ENCODE results near the gene P2RY6.

The P2RY6 gene

DNA sequence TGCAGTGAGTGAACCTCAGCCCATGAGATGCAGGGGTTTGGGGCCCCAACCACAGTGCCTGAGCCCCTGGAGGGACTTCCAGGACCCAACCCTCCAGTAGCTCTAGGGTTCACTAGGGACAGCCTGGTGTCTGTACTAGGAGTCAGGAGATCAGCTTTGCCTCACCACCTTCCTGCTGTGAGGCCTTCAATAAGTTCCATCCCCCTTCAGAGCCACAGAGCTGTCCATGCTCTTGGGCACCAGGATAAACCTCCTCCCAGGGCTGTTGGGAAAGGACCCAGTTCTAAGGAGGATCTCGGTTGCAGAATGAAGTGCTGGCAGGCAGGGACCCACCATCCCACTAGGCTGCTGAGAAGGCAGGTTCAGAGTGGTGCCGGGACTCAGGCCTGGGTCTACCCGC is 45.7 kb downstream of the P2RY6 start:
- no peak for DNase-seq (ENCODE audit: low read depth)

DNA sequence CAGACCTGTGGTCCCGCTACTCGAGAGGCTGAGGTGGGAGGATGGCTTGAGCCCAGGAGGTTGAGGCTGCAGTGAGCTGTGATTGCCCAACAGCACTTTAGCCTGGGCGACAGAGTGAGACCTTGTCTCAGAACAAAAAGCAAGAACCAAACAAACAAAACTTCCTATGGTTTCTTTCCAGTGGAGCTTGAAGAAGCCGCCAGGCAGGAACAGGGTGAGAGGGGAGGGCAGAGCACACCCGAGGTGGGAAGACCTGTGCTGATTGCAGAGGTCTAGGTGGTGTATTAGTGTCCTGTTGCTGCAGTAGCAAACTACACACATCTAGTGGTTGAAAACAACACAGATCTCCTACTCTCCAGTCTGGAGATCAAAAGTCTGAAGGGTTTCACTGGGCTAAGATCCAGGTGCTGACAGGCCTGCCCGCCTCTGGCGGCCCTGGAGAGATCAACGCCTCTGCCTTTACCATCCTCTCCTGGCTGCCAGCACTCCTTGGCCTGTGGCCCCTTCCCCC is 46.4 kb downstream of the P2RY6 start:
- no peak for DNase-seq (ENCODE audit: low read depth)

DNA sequence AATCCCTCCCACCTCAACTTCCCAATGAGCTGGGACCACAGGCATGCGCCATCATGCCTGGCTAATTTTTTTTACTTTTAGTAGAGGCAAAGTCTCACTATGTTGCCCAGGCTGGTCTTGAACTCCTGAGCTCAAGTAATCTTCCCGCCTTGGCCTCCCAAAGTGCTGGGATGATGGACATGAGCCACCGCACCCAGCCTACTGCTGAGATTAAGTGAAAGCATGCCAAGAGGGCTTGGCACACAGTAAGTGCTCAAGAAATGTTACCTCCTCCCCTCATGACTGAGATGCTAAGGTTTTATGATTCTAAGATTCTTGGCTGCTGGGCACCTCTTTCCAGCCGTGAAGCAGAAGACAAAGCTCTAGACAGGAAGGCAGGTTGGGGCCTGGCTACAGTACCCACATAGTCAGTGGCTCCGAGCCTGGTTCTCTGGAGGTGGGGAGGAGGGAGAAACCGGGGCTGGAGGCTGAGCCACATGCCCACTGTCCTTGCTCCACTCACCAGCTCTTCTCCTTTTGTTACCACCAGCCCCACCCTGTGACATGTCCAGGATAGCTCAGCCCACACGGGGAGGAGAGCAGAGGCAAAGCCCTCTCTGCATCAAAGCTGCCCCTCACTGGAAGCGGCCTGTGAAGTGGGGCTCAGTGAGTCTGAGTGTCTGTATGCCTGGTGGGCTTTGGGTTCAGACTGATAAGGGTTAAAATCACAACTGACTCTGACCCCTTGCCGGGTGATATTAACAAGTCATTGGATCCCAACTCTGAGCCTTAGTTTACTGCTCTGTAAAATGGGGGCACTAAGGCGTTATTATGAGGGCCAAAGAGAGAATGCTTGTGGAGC is 48.8 kb downstream of the P2RY6 start:
- DNase-seq (ENCODE audit: low read depth), result no peak

DNA sequence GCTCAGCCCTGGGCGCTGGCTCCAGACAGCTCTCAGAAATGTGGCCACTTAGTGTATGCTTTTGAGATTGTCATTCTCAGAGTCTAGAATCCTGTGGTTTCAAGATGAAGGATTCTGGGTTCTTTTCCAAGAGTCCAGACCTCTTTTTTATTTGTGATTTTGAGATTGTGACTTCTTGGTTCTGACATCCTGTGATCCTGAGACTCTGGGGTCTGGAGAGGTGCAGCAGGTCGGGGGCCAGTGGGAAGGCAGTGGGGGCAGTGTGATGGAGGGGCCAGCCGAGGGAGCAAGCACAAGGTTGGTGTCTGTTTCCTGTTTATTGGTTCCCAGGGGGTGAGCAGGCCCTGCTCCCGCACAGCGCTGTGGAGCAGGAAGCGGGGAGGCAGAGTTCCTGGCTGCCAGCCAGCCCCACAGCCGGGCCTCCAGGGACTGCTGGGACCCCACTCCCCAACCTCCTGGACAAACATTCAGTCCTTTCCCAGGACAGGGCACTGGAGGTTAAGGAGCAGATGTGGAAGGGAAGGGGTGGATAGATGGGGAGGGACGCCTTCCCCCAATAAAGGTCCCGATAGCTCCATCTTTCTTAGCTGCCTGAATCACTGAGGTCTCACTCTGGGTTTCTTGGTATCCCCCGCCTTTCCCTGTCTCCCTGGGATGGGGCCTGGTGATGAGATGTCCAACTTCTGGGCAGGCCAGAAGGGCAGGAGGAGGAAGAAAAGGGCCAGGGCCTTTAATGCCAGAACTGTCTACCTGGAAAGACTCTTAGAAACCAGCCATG is 49.7 kb downstream of the P2RY6 start:
- DNase-seq (ENCODE audit: low read depth), result no peak

DNA sequence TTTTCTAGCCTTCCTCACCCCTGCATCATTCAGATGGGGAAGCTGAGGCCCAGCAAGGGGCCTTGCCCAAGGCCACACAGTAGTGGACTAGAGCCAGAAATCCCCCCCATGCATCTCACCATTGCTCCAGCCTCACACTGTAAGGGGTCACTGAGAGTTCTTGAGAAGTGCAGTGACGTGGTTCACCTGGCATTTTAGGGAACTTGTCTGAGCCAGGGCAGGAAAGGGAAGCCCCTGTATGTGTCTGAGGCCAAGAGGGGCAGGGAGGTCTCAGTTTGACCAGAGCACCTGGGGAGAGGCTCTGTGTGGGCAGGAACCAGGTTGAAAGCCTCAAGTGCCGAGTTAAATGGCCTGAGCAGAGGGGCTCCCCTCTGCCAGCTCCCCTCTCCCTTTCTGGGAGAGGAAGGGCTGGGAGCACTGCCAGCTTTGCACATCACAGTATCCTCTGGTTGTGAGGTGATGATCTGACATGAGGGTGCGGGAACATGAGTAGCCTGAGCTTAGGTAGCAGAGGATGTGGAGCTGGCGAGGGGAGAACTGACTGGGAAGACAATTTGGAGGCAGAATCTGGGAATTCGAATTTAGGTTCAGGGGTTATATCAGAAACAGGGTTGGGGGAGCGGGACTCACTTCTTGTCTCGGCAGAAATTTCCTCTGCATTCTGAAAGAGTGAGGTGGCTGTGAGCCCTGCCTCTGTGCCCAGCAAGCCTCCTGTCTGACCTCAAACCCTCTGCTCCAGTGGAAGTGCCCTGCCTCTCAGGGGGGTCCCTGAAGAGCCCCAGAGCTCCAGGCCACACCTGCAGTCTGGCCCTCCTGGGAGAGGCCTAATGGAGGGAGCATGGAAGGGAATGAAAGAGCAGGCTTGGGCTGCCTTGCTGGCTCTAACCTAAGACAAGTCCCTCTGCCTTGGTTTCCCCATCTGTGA is 50.5 kb downstream of the P2RY6 start:
- no peak for DNase-seq (ENCODE audit: low read depth)

DNA sequence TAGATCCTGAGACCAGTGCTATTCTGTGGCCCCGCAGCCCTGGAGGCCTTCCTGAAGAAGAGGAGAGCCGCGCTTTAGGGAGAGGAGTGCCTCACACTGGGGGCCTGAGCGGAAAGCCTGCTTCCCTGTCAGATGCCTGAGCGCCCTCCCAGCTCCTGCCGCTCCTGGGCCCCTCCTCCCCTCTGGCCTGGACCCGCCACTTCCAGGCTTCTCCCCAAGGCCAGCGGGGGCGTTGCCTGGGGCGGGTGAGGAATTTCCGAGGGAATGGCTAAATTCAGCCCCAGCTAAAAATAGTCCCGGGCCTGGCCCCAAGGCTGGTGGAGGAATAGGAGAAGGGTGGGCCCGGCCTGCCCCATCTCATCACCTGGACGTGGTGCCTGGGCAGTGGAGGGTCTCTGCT is 51.3 kb downstream of the P2RY6 start:
- no peak for DNase-seq (ENCODE audit: low read depth)

DNA sequence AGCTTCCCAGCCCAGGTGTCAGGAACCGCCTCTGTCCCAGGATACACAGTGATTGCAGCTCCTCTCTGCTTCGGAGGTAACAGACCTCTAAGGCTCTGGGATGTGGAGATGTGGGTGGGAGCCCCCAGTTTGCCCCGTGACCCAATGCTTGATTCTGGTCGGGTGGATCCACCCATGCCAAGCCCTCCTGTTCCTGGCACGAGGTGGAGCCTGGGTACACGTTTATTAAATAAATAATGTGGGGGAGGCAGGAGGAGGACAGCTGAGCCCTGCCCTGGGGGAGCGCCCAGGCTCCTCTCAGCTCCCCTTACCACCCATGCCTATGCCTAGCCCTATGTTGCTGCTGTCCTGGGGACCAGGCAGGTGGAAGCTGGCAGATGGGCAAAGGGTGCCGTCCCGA is 52.0 kb downstream of the P2RY6 start:
- DNase-seq (ENCODE audit: low read depth), result no peak

DNA sequence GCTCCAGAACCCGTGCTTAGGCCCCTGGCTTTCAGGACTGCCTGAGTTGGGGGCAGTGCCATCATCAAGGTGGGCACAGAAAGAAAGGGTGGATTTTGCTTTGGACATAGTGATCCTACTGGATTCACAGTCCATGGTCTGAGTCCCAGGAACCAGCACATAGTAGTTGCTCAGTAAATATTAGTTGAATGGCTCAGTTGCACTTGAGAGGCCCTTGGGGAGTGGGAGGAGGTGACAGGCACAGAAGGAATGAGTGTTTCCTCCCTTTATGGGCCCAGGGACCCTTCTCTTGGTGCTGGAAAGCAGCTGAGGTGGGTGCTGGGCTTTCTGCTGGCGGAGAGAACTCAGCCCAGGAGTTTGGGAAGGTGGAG is 52.5 kb downstream of the P2RY6 start:
- no peak for DNase-seq (ENCODE audit: low read depth)

DNA sequence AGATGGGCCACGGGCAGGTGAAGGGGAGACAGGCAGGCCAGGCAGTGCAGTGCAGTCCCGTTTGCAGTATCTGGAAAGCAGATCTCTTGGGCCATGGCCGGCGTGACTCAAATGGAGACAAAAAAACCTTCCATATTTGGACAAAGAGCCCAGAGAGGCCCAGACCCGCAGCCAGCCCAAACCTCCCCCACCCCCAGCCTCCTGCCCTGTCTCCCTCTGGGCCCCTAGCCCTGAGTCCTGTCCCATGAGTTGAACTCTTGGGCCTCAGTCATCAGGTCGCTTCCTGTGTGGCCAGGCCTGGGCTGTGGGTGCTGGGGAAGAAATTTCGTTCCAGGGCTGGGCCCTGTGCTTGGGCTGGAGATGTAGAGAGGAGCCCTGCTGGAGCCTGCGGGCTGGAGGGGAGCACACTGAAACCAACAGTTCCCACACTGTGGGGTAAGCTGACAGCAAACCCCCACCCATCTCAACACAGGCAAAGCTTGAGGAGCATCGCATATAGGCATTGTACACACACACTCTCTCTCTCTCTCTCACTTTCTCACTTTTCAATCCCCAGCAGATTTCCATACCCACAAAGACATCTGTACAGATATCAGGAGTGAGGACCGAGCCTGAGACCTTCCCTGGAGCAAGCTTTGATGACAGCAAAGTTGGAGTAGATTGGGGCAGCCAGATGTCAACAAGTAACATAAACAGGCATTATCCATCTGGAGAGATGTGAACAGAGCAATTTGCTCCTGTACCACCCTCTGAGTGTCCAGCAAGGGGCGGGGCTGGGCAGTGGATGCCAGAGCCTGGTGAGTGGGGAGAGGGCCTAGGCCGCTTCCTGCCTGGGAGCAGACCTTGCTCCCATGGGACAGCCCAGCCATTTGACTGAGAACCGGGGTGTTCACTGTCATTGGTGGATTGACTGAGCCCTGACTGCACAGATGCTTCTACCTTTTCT is 53.2 kb downstream of the P2RY6 start:
- DNase-seq (ENCODE audit: low read depth), result no peak

DNA sequence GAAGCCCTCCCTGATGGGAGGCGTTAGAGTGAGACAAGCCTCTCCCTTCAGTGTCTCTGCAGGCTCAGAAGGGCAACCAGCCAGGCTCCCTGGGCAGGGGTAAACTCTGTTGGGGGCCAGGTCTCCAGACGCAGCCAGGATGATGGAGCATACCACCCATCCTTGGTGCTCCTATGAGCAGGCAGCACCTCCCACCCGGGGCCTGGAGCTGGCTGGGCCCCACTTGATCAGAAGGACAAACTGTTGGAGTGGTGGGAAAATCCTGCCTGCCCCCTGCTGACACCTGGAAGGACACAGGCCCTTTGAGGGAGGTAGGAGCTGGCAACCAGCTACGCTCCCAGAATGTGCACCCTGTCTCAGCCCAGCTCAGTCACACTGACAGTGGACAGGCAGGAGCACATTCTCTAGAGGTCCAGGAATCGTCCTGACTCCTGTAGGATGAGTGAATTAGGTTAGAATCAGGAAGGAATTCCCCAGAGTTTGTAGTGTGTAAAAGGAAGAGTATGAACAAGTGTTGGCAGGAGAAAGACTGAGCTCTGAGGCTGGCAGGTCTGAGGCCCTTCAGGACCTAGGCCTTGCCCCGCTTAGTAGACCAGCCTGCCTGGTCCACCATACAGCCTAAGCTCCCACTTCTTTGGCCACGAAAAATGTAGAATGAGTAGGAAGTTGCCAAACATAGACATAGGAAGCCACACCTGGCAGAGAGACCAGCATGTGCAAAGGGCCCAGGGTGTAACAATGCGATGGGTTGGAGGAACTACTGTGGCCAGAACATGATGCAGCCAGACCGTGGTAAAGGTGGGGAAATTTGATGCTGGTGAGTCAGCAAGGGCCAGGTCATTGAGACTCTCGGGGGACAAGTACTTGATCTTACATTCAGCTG is 55.0 kb downstream of the P2RY6 start:
- no peak for DNase-seq (ENCODE audit: low read depth)

DNA sequence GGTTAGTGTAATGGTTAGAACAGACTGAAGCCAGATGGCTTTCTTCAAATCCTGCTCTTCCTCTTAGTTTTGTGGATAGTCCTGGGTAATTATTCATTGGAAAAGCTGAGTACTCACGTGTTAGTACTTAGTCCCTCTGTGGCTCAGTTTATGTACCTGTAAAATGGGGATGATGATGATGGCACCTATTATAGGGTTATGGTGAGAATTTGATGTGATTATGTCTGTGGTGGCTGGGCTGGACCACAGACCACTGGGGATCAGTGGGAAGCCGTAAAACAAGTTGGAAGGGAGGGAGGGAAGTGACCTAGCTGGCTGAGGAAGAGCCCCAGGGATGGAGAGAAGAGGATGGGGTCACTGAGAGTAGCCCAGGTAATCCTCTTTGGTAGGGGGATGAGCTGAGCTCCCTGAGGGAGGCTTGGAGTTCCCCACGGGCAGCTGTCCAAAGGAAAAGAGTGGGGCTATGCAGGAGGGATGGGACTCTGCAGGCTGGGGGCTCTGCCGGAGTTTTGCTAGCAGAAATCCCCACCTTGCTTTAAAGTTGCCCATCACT is 55.8 kb downstream of the P2RY6 start:
- no peak for DNase-seq (ENCODE audit: low read depth)

DNA sequence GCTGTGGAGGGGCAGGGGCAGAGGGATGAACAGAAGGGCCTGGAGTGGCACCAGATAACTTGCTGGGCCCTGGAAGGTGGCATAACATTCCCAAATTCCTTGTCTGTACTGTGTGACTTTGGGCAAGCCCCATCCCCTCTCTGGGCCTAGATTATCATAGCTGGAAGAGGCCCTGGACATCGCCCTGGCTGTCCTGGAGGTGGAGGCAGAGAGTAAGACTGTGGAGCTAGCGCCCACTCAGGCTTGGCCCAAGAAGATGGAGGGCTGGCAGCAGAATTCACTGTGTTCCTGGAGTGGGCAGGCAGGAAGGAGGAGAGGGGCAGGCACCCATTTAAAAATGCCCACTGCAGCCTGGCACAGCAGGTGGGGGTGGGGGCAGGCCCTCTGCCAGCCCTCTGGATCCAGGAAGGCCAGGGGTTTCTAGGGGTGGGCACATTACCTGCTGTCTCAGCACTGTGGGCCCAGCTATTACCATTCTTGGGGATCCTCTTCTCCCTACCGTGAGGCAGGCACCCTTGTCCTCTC is 58.5 kb downstream of the P2RY6 start:
- no peak for DNase-seq (ENCODE audit: low read depth)

DNA sequence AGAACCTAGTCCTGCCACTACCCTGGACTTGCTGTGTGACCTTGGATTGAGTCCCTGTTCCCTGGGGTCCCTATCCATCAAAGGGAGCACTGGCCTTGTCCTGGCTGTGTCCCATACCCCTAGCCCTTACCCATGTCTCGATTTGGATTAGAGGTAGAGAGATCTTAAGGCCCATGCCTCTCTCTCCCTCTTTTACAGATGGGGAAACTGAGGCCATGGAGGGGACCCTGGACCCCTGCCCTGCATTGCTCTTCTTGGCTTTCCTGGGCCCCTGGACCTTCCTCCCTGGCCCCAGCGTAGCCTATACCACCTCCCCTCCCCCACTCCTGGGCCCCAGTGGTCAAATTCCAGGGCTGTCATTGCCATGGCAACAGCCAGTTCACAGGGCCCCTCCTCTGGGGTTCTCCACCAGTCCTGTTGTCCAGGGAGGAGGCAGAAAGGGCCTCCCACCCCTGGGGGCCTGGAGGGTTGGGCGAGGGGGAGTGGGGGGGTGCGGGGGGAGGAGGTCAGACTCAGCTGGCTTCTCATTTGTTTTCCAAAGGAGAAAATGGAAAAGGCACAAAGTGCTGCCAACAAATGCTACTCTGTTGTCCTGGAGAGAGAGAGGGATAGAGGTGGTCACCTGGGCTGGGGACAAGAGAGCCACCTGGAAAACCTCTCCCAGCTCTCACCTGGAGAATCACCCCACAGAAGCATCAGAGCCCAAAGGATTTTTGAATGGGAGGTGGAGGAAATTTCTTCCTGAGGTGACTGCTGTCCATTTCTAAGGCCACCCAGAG is 59.2 kb downstream of the P2RY6 start:
- DNase-seq (ENCODE audit: low read depth), result no peak

DNA sequence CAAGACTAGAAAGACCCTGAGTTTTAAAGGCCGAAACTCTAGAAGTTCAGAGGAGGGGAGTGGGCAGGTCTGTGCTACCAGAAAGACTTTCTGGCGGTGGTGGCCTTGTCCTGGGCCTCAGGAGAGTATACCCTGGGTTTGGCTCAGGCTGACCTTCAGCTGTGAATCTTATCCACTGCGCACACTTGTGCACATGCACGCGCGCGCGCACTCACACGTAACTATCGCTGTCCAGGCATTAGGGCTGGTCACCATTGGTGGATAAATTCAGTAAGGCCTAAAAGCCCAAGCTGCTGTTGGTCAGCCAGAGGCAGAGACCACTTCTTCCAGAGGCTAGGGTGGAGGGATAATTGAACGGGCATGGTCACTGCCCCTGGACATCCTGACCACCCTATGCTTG is 61.0 kb downstream of the P2RY6 start:
- DNase-seq (ENCODE audit: low read depth), result no peak

DNA sequence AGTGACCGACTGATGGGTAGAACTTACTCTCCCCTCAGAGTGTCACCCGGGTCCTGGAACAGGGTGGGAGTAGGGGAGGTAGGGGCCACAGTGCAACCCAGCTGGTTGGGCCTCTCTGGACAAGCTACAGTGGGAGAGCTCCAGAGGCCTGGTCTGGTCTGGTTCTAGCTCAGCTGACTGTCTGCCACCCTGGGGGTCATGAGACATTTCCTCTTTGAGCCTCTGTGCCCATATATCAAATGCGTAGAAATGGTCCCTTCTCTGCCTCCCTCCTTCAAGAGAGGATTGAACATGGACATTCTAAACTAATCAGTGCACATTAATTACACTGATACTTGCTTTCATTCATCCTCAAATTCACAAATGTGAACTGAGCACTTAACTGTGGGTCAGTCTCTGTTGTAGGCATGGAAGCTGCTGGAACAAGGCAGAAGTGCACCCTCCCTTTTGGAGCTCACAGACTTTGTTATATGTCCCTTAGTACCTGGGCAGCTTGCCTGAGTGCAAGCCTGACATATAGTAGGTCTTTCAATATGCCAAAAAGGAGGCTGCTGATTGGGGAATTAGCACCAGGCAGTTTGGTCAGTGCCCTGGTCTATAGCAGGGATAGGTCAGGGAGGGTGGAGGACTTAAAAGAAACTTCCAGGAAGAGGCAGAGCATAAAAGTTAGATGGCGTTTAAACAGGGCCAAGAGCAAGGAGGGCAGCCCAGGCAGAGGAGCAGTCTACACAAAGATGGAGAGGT is 61.7 kb downstream of the P2RY6 start:
- DNase-seq (ENCODE audit: low read depth), result no peak

DNA sequence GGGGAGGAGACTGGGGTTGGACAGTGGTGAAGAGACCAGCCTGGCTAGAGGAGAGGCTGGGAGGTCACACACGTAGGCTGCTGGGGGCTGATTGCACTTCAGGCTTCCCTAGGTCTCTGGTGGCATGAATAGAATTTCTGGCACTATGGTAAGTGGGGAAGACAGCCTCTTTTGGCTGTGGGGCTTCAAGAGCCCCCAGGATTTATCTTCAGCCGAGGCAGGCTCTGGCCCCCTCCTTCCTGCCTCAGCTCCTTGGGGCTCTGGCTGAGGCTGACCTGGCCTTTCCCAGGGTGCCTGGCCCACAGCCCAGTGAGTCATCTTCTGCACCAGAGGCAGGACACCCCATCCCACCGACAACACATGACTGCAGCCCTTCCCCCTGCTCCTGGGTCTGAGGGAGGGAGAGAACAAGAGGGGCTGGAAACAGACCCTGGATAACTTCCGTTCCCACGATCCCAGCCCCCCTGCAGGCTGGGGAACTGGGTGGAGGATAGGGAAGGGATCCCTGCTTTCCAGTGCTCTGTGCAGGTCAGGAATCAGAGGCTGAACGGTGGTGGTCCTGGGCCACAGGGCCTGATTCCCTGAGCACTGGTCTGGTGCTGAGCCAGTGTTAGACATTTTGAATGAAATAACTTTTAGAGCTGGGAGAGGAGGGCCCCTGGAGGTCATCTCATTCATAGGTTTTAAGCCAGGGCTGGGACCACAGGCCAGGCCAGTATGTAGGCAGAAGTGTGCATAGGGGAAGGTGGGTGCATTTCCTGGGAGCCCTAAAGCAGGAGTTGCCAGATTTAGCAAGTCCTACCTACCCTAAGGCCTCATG is 62.5 kb downstream of the P2RY6 start:
- DNase-seq (ENCODE audit: low read depth), result no peak

All from activated T-cell treated with anti-CD3 and anti-CD28 coated beads for 48 hours (primary cell).